ENCODE results near the gene HDAC5.

GRCh38 chr17:44110011-44110686 is 13.3 kb downstream of the HDAC5 start:
- TF ChIP-seq CTCF (conservative IDR thresholded peaks at IDR 0.05; ENCODE audit: low read length) (no peak), EZH2phosphoT487 (IDR thresholded peaks at IDR 0.05; ENCODE audit: borderline replicate concordance) (no peak)

Measured in Loucy (cell line).